Posterior cingulate gyrus (tissue), 11 donors: Measurements from ENCODE around the gene UBQLN1.
"Not testable (repeated sequence)": the region's sequence is repeated elsewhere in the genome, so short reads cannot be mapped to it uniquely, and the experiment has no call there.

Experiments
- DNase-seq, 10 donors: peaks; one replicate each; pipeline versions ENCODE4 v3.0.0 to v3.0.0-alpha.2; 2020 to 2021; ENCODE audit warnings: mixed read lengths in 3 of 10
- intact Hi-C: fragments of 100-400 bp; cut with DNase I; formaldehyde crosslinking; loops from one replicate; pipeline ENCODE4 v1.15.1; 2023

Gene UBQLN1

GRCh38 chr9:83639266-83639665 is 68.5 kb downstream of the UBQLN1 start:
- intact Hi-C loops, result no loop called here
- no peak for DNase-seq

- no peak for DNase-seq
- intact Hi-C loops, result no loop called here
Measured at GRCh38 chr9:83637389-83637788, 70.4 kb downstream of the UBQLN1 start.

- no peak for DNase-seq
Measured at GRCh38 chr9:83636813-83637212, 70.9 kb downstream of the UBQLN1 start.

GRCh38 chr9:83633676-83634075 is 74.1 kb downstream of the UBQLN1 start:
- intact Hi-C loops, result no loop called here

More at GRCh38 chr9:83636813-83637212, 70.9 kb downstream of the UBQLN1 start:
- intact Hi-C loops, result no loop called here

GRCh38 chr9:83633255-83633654 is 74.5 kb downstream of the UBQLN1 start:
- intact Hi-C loops, result no loop called here
- no peak for DNase-seq

More at GRCh38 chr9:83633676-83634075, 74.1 kb downstream of the UBQLN1 start:
- DNase-seq, result no peak

GRCh38 chr9:83630938-83631457 is 76.8 kb downstream of the UBQLN1 start:
- no peak for DNase-seq
- intact Hi-C loops, result no loop called here

GRCh38 chr9:83629433-83630104 is 78.2 kb downstream of the UBQLN1 start:
- intact Hi-C loops, result loop anchor here (10.0 kb wide), 1 partner anchor 295 kb away; no protein-coding TSS in a partner anchor
- DNase-seq, result no peak

GRCh38 chr9:83628540-83628939 is 79.2 kb downstream of the UBQLN1 start:
- no peak for DNase-seq
- intact Hi-C loops, result loop anchor here (10.0 kb wide), 1 partner anchor 294 kb away; no protein-coding TSS in a partner anchor

GRCh38 chr9:83625178-83625577 is 82.6 kb downstream of the UBQLN1 start:
- intact Hi-C loops, result loop anchor here (10.0 kb wide), 1 partner anchor 290 kb away; no protein-coding TSS in a partner anchor

GRCh38 chr9:83623679-83624076 is 84.1 kb downstream of the UBQLN1 start:
- no peak for DNase-seq
- intact Hi-C loops, result loop anchor here (5.0 to 10.0 kb wide), 2 partner anchors 289 kb away; no protein-coding TSS in a partner anchor

More at GRCh38 chr9:83625178-83625577, 82.6 kb downstream of the UBQLN1 start:
- no peak for DNase-seq

GRCh38 chr9:83622939-83623678 is 84.6 kb downstream of the UBQLN1 start, which contains the start of gene IDNK:
TSS of gene IDNK (plus strand) at chr9:83623143. CDS start at chr9:83623172, 29 bp downstream.
- intact Hi-C loops, result loop anchor here (5.0 to 10.0 kb wide), 2 partner anchors 288 to 289 kb away; no protein-coding TSS in a partner anchor
- DNase-seq, result peak; percentile 36 to 93 (median 50)

- intact Hi-C loops, result loop anchor here (5.0 to 10.0 kb wide), 2 partner anchors 288 to 290 kb away; no protein-coding TSS in a partner anchor
- DNase-seq, result peak in 8 of 10 donors; percentile 53 to 95 (median 69)
Measured at GRCh38 chr9:83622433-83622938, 85.3 kb downstream of the UBQLN1 start.

GRCh38 chr9:83620841-83621636 is 86.7 kb downstream of the UBQLN1 start:
- peak in 5 of 10 donors; percentile 17 to 88 (median 39) for DNase-seq
- intact Hi-C loops, result loop anchor here (2.0 to 10.0 kb wide), 4 partner anchors 28 to 291 kb away; partner anchors contain the start of gene UBQLN1

- intact Hi-C loops, result no loop called here
- DNase-seq, result no peak
Measured at GRCh38 chr9:83617299-83617698, 90.5 kb downstream of the UBQLN1 start.

- DNase-seq, intact Hi-C loops: not testable (repeated sequence)
Measured at GRCh38 chr9:83613298-83613697, 94.5 kb downstream of the UBQLN1 start.
